Subcutaneous adipose tissue (tissue), 4 donors: ENCODE results near the gene ILF3. TPM values are rescaled to one million over a fixed set of nuclear protein-coding genes. Genes with fewer than 3 reads are reported as not detected.

Experiments
- CTCF ChIP-seq: fragments of 450-650 bp; IDR thresholded peaks from one replicate; pipeline ENCODE4 v1.5.1; 2016; ENCODE audit warnings: low read depth, mild to moderate bottlenecking, control low read depth, antibody characterized with exemption, moderate library complexity
- total RNA-seq, 4 donors: library from RNA; depleted of rRNA; stranded (reverse); fragments of >200 nt; gene quantifications; one replicate each; pipeline ENCODE4 v1.1.0, GENCODE V29; 2016

Gene ILF3
- total RNA-seq, 4 donors from 2014 or later: 56.8 to 103 (median 77.7) TPM

GRCh38 chr19:10679743-10680142 lies 25.6 kb downstream of the ILF3 start:
- no peak for TF ChIP-seq CTCF

GRCh38 chr19:10680545-10681135 lies 26.5 kb downstream of the ILF3 start:
- TF ChIP-seq CTCF: no peak

- TF ChIP-seq CTCF: no peak
Observed at GRCh38 chr19:10681658-10682057, 27.5 kb downstream of the ILF3 start.

GRCh38 chr19:10682397-10683063 lies 28.4 kb downstream of the ILF3 start:
- no peak for TF ChIP-seq CTCF

- no peak for TF ChIP-seq CTCF
Observed at GRCh38 chr19:10683064-10683426, 28.9 kb downstream of the ILF3 start.

- no peak for TF ChIP-seq CTCF
Observed at GRCh38 chr19:10683582-10683981, 29.4 kb downstream of the ILF3 start.

- TF ChIP-seq CTCF: no peak
Observed at GRCh38 chr19:10685210-10685609, 31.1 kb downstream of the ILF3 start.
